Measurements from ENCODE around the gene TMEM123. TPM values are rescaled to one million over a fixed set of nuclear protein-coding genes. Genes with fewer than 3 reads are reported as not detected.

Gene TMEM123
- total RNA-seq, 4 donors from 2014 or later = 52.6 to 147 (median 101) TPM

DNA sequence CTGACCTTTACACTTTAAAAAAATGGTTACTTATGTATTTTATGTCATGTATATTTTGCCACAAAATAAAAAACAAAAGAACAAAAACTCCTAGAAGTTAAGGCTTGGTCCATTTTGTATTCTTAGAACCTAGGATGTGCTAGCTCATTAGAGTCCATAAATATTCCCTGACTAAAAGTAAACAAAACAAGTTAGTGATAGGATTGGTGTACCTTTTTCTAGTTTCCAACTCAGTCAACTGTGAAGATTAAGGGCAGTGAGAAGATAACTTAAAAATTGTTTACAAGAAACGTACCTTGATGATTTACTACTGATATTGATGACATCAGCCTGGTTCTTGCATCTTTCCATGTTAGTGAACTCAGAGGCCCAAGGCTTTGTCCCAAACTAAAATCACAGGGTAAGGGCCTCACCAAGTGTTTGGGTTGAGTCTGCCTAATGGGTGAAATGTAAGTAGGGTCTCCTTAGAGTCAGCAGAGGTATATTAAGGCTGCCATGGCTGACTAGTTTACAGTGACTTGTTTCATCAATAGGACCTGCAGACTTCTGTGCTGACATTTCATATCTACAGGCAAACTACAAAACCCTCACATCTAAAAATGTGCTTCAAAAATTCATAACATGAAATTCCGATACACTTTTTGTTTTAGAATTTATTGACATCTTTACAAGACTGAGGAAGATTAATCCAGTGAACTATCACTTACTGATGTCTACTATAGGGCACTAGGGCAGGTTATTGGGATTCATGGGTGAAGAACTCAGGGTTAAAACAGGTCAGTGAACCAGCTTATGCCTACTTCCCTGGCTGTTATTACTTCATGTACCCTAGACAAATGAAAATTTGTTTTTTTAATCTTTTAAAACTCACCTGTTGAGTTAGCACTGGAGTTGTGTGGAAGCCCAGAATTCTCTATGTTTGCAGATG, 4.4 kb downstream of the TMEM123 start:
- TF ChIP-seq, protein P1, sequence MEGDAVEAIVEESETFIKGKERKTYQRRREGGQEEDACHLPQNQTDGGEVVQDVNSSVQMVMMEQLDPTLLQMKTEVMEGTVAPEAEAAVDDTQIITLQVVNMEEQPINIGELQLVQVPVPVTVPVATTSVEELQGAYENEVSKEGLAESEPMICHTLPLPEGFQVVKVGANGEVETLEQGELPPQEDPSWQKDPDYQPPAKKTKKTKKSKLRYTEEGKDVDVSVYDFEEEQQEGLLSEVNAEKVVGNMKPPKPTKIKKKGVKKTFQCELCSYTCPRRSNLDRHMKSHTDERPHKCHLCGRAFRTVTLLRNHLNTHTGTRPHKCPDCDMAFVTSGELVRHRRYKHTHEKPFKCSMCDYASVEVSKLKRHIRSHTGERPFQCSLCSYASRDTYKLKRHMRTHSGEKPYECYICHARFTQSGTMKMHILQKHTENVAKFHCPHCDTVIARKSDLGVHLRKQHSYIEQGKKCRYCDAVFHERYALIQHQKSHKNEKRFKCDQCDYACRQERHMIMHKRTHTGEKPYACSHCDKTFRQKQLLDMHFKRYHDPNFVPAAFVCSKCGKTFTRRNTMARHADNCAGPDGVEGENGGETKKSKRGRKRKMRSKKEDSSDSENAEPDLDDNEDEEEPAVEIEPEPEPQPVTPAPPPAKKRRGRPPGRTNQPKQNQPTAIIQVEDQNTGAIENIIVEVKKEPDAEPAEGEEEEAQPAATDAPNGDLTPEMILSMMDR (IDR thresholded peaks at IDR 0.05; ENCODE audit: low read depth) = no peak

DNA sequence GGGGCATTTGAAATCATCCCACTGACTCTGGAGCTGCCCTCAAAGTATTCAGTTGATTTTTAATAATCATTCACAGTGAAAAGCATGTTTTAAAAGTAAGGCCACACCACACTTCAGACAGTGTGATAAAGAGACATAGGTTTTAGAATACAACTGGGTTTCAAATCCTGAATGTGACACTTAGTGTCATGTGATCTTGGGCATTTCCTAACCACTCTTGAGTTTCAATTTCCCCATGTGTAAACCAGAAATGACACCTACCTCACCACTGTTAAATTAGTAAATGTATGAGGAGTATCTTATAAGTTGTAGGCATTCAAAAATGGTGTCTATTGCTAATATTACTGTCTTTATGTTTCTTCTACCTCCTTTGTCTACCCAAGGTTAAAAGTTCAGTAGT, 5.4 kb downstream of the TMEM123 start:
- TF ChIP-seq, protein P1 (IDR thresholded peaks at IDR 0.05; ENCODE audit: low read depth) = no peak

DNA sequence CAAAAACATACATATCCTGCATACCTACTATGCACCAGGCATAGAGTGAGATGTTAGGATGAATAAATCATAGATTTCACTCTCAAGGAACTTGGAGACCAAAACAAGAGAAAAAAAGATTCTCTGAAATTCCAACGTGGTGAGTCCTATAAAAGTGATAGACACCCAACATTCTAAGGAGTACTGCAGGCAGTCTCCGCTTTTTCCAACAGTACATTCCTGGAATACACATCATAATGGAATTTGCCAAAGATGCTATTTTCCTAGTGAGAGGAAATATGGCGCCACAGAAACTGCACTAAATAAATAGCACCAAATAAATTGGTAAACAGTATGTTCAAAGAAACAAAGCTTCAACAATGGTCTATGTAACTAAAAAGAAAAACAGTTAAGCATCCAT, 6.0 kb downstream of the TMEM123 start:
- TF ChIP-seq, protein P1 (IDR thresholded peaks at IDR 0.05; ENCODE audit: low read depth) = no peak

DNA sequence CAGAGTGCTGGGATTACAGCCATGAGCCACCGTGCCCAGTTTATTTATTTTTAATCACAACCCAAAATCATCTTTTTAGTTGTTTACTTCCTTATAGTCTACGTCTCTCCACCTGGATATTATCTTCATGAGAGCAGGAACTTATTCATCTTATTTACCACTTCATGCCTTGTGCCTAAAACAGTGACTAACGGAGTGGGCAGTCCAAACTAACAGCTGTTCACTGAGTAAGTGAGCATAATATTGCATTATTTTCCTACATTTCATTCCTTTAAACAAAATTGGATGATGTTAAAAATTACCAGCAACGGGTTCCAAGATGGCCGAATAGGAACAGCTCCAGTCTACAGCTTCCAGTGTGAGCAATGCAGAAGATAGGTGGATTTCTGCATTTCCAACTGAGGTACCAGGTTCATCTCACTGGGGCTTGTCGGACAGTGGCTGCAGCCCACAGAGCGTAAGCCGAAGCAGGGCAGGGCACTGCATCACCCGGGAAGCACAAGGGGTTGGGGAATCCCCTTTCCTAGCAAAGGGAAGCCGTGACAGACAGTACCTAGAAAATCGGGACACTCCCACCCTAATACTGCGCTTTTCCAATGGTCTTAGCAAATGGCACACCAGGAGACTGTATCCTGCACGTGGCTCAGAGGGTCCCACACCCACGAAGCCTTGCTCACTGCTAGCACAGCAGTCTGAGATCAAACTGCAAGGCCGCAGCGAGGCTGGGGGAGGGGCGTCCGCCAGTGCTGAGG, 14.1 kb downstream of the TMEM123 start:
- TF ChIP-seq, protein P1 (IDR thresholded peaks at IDR 0.05; ENCODE audit: low read depth) = no peak

DNA sequence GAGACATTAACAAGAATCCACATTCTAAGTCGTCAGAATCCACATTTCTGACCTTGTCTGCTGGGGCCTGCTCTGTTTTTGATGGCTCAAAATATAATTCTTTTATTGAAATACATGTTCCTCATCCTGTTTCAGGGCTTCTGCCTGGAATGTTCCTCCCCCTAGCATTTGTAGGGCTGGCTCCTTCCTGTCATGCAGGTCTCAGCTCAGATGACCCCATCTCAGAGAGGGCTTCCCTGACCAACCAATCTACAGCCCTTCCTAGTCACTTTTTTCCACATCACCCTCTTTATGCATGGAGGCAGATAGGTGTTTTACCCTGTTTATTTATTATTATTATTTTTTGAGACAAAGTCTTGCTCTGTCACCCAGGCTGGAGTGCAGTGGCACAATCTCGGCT, 14.8 kb downstream of the TMEM123 start:
- TF ChIP-seq, protein P1 (IDR thresholded peaks at IDR 0.05; ENCODE audit: low read depth) = no peak

DNA sequence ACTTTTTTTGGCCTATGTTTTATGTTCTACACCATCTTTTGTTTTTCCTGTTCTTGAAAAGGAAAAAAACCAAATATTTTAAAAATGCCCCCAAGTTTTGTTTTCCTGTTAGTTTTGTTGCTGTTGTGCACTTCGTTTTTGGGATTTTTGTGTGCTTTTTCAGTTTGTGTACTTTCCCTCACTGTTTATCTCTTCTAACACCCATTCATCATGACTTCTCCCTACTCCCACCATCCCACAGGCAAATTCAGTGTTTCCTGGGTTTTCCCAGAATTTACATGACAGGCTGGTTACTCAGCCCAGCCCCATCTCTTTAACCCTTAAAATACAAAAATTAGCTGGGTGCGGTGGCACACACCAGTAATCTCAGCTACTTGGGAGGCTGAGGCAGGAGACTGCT, 15.6 kb downstream of the TMEM123 start:
- TF ChIP-seq, protein P1 (IDR thresholded peaks at IDR 0.05; ENCODE audit: low read depth) = no peak

DNA sequence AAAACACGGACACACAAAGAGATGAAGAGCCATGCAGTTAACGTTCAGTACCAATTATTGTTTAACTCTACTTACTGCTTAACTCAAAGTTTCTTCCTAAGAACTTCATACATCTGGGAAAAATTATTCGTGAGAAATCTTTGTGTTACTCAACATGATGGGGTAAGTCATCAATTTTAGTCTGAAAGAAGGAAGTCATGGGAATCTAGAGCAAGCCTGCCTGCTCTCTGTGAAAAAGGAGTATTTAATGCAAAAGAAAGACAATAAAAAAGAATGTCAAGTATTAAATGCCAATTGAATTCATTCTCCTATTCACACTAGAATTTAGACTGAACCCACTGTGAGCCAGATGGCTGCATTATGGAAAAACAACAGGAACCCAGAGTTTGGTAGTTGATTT, 16.0 kb downstream of the TMEM123 start:
- TF ChIP-seq, protein P1 (IDR thresholded peaks at IDR 0.05; ENCODE audit: low read depth) = no peak
